GM18870 (cell line): ENCODE data around the gene CLSTN2.

Experiments used
- ATAC-seq: cut with Tn5 transposase; IDR thresholded peaks from one replicate; pipeline ENCODE4 v1.9.1; 2021; ENCODE audit warnings: moderate library complexity; ENCODE audit not compliant: unreplicated experiment

Gene CLSTN2

DNA sequence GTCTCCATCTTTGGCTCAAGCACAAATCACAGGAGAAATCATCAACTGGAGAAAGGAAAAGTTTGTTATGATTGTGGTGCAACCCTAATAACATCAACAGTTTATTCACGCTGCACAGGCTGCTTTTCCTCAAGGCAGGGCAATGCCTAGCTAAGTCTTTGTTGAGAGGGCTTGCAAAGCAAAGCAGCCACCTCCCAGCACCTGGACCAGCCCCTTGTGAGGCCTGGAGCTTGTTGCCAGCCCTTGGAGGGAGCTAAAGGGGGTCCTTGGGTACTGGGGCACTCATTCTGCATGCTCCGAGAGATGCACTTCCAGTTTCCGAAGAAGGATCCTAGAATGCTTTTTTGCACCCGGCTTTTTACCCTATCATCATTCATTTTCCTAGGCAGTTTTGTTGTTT, 288.2 kb downstream of the CLSTN2 start:
- no peak for ATAC-seq

DNA sequence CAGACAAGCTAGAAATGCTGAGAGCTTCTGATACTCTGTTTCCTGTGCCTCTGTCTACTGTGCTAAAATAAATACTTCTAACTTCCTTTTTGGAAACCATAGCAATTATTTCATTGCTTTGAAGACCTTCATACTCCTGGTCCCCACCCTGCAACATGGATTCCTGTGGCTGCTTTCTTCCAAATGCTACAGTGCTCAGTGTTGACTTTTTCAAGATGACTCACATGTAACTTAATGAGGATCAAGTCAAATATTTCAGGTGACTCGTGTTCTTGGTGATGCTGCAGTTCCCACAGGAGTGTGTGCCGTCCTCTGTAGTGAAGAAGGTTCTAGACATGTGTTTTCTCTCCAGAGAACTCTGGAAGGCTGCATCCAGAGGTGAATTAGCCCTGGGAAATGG, 288.6 kb downstream of the CLSTN2 start:
- no peak for ATAC-seq

DNA sequence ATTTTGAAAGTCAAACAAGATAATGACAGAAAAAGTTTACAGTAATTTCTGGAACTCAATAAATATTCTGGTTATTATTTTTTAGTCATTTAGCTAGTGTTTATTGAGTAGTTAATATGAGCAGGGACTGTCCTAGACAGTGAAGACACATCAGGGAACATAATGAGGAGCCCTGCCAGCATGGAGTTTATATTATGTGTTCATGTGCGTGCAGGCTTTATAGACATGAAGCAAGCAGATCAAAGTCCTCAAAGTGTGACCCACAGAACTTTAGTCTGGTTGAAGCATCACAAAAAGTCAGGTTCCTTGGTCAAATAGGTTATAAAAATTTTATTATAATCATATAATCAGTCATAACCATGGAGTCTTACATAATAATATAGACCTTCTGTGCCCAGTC, 289.3 kb downstream of the CLSTN2 start:
- ATAC-seq: no peak

DNA sequence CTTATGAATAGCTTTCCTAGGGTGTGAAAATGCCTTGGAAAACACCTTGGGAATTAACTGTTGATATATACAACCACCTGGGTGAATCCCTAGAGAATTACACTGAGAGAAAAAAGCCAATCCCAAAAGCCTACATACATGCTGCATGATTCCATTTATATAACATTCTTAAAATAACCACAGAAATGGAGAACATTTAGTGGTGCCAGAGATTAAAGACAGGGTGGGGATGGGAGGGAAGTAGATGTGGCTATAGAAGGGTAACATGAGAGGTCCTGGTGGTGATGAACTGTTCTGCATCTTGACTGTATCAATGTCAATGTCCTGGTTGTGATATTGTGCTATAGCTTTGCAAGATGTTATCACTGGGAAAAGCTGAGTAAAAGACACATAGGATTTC, 291.0 kb downstream of the CLSTN2 start:
- ATAC-seq: no peak

DNA sequence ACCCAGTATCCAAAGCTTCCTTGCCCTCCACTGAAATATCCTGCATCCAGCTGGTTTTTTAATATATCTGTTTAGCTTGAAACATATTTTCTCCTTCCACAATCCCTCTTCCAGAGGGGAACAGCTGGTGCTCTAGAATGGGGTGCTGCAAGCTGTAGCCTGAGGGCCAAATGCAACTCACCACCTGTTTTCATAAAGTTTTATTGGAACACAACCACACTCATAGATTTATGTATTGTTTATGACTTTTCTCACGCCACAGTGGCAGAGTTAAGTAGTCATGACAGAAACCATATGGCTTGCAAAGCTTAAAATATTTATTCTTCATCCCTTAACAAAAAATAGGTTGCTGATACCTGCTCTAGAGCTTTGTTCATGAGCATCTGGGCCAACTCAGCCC, 298.7 kb downstream of the CLSTN2 start:
- no peak for ATAC-seq

DNA sequence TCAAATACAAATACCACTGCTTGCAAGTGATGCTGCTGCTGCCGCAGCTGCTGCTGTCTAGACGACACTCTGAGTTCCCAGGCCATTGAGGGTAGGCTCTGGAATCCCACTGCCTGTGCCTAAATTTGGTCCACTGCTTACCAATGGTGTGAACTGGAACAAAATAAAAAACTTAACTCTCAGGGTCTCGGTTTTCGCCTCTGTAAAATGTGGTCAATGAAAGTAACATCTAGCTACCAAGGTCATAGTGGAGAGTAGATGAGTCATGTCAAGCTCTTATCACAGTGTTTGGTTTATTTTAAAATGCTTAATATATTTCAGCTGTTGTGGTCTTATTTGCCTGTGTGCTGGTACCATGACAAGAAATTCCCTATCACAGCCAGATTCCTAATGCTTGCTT, 299.3 kb downstream of the CLSTN2 start:
- no peak for ATAC-seq

DNA sequence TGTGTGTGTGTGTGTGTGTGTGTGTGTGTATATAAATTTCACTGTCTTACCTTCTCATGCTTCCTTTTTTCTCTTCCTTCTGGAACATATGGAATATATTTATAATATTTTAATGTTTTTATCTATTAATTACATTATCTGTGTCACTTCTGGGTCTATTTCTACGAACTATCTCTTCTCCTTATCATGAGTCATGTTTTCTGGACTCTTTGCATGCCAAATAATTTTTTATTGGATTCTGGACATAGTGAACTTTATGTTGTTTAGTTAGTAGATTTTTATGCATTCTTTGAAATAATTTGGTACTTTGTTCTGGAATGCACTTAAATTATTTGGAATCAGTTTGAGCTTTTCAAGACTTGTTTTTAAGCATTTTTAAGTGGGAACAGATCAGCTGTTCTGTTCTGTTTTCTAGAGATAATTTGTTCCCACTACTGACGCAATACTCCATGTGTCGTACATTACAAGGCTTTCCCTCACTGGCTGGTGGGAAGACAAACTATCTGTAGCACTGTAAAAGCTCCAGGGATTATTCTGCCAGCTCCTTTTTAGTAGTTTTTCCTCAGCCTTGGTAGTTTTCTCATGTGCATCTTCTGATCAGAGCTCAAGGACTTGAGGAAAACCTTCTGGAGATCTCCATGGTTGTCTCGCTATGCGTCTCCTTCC, 302.0 kb downstream of the CLSTN2 start:
- ATAC-seq: no peak

DNA sequence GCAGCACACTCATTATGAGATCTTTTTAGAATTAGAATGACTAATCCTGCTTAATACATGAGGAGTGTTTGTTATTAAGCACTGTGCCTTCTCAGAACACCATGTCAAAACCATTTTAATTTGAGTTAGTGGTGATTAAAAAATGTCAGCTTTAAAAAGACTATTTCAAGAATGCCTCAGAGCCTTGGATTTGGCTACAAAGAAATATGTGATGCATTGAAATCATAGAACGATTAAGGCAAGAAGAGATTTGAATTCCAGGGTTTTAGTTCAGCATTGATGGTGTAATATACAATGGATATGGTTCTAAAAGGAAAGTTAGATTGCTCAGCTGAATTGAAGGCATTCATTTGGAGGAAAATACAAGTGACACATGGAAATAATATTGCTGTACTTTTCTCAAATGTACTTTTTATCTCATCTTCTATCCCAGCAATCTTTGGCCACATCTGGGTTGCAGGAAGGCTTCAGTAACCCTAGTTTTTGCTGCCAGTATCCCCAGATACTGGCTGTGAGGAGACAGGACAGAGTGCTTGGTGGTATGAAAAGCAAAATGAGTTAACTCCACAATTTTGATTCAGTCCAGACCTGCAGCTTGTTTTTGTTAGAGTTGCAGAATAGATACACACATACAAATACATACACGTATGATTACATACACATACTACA, 303.8 kb downstream of the CLSTN2 start:
- no peak for ATAC-seq

DNA sequence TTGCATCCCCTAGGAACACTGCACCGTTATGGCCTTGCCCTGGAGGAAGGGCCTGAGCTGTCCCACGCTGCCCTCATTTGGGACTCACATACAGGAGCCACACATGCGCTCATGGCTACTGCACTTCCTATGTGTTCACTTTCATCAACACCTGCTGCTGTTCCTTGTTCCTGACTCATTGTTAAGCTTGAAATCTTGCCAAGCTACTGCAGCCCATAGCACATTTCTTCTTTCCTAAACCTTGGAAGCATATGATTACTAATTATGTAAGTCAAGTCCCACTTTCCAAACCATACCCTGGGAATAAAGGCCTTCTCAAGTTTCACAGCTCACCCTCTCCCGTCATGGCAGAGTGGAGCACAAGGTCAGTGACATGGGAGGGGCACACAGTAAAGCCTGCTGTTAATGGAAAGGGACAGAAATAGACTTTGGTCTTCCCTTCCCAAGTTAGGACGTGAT, 307.9 kb downstream of the CLSTN2 start:
- no peak for ATAC-seq

DNA sequence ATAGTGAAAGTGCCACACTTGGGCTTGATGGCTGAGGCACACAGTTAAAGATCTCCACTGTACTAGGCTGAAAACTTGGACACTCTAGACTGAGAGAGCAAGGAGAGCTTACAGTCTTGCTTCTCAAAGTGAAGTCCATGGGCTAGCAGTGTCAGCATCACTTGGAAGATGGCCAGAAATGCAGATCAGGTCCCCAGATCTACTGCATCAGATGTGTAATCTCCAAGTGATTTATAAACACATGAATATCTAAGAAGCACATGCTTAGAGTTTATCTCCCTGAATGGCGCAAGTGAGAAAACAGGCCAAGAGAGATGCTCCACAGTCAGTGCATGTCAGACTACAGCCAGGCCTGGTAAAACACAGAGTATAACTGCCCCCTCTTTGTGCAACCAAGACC, 308.6 kb downstream of the CLSTN2 start:
- no peak for ATAC-seq

DNA sequence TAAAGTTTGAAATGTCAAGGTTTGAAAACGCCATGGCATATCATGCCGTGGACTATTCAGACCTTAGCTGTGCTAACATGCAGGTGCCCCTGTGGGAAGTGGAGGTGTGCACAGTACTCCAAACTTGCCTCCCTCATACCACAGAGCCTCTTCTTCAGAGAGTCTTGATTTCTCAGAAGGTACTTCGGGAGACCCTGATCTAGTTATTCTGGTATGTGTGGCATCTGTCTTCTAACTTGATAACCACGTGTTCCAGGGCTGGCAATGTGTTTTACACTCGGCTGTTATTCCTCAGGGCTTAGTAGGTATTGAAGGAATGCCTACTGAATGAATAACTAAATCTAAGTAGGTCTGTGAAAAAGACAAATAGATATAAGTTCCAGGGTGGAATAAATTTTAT, 309.9 kb downstream of the CLSTN2 start:
- ATAC-seq: no peak

DNA sequence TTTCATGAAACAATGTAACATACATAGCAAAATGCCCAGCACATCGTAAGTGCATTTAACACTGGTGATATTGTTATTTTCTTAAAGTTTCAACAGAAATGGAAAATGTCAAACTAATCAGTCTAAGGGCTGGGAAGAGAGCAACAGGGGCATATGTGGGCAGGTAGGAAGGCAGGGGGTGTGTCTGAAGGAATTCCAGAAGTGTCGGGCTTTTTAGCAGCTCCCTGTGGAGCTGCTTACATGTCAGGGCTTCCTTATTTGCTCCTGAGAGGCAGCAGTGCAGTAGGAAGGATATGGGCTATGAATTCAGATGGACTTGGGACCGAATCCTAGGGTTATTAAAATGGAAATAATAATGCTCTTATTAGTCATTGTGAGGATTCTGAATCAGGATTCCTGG, 311.6 kb downstream of the CLSTN2 start:
- ATAC-seq: no peak

DNA sequence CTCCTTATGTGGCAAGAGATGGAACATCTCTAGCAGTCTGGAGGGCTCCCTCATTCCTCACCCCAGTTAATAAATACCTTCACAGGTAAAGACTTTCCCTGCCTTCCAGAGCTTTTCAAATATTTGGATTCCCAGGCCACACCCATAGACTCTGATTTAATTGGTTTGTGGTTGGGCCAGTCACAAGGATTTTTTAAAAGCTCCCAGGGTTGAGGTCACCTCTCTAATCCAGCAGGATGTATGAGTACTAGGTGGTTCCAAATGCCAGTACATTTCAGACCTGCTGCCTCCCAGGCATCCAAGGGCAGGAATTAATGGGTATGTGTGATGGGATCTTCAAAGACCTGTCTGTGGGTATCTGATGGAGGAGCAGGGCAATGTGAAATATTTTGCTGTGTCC, 312.8 kb downstream of the CLSTN2 start:
- ATAC-seq: no peak

DNA sequence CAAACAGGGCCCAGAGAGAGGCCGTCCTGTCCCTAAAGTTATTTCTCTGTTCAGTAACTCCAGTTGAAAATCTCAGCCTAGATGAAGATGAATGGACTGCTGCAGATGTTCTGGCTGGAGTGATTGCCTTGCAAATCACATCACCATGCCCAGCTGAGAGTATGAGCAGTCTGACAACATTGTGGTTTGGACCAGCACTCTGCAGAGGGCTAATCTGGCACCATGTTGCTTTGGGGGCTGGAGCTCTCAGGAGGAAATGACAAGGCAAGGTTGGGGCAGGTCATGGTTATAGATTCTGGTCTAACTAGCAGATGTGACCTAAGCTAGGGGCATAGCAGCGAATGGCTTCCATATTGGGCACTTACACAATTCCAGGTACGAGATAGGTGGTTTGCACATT, 314.2 kb downstream of the CLSTN2 start:
- ATAC-seq: no peak

DNA sequence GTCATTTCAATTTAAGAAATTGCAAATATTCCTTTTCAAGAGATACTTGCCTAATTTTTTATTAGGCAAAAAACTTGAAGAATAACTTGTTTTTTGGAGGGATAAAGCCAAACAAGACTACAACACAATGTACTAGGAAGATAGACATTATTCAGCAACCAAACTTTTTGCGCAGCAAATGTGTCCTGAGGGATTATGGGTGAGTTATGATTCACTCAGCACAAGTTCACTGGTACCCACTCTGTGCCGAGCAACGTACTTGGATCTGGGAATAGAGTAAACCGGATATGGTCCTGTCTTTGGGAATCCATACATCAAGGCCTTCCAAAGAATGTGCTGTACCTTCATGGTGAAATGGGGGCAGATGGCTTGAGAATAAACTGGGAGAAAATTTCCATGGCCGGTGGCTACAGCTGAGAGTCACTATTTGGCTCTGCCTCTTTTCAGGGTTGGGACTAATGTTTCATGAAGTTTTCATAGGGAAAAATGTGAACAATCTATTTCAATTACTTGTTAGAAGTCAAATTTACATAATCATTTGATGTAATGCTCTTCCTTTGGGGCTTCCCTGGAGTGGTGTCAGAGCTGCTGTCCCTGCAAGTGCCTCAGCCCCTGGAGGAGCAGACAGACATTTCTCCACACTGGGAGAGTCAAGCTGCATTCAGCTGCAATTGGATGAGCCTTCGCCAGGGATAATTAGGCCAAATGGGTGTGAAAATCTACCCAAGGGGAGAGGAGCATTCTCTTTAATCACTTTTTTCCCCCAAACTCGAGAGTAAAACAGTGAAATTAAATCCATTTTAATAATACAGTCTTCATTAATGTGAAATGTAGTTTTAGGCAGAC, 315.2 kb downstream of the CLSTN2 start:
- ATAC-seq: no peak

DNA sequence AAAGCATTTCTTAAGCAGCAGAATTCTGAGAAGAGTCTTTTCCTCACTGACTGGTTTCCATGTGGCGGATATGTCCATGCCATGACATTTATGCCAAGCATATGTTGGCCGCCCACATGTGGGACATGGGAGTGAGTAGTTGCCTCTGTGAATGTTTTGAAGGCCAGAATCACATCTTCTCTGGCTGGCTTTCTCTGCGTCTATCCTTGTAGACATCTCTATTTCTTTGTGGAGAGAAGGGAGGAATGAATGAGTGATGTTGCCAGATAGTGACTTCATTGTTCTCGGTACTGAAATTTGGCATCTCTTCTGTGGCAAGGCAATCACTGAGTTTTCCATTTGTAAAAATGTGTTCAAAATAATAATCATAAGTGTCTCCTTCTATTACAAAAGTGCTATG, 316.0 kb downstream of the CLSTN2 start:
- no peak for ATAC-seq

DNA sequence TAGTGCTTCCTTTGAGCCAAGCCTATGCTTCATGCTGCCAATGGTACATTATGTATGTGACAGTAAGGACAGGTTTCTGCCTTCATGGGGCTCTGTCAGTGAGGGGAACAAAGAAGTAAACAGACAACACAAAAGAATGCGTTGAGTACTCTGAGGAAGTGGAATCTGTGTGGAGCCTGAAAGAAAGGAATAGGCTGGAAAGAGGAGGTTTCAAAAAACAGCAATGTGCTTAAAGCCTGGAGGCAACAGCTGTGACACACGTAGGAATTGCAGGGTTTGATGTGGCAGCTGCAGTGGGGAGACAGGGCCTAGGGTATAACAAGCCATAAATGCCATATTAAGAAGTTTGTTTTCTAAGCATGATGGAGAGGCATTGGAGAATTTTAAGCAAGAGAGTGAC, 316.7 kb downstream of the CLSTN2 start:
- ATAC-seq: no peak

DNA sequence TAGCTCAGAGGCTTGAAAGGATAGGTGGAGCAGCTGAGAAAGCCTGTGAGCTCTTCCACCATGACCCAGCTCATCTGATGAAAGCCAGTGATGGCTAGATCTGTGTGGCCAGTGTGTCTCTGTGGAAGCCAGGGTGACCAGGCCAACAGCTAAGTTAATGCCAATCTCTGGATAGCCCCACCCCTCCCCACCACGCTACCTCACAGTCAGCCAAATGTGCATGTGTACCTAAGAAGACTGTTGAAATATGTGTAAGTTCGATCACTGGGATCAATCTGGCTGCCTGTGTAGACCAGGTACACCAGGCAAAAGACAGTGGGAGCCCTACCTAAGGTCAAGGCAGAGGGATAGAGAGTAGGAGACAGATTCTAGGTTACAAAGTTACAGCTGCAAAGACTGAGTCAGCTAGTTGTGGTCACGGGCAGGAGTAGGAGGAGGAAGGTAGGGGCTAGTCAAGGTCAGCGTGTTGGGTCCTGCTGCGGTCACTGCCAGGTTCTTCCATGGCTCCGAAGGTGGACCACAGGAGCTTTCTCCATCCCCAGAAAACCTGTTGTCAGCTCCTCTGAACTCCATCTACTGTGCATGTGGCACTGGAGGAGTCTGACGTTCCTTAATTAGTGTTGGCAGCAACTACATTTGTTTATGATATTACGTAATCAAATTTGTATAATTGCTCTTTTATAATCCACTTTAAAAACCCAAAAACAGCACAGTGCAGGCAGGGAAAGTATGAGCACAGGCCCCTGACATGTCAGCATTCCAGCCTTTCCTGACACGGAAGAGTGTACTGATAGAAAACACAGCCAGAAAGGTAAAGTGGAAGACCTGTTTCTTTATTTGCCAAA, 318.0 kb downstream of the CLSTN2 start:
- ATAC-seq: no peak

DNA sequence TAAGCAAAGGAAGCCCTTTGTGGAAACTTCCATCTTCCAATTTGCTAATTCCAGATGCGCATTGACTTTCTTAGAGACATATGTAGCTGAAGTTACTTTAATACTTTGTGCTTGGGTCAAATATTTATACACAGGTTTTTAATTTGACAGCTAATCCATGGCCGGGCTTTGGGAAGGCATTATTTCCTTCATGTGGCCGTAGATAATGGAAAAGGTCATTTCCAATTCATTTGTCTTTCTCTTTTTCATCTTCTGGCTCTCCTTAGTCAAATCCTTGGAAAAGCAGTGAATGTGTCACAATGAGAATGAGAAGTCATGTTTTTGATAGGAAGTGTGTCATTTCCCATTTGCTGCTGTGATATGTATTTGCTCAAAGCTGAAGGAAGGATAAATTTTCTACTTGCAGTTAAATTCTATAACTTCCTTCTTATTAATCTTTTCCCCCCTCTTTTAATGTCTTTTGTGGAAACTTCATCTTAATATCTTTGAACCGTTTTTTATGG, 323.3 kb downstream of the CLSTN2 start:
- ATAC-seq: no peak

DNA sequence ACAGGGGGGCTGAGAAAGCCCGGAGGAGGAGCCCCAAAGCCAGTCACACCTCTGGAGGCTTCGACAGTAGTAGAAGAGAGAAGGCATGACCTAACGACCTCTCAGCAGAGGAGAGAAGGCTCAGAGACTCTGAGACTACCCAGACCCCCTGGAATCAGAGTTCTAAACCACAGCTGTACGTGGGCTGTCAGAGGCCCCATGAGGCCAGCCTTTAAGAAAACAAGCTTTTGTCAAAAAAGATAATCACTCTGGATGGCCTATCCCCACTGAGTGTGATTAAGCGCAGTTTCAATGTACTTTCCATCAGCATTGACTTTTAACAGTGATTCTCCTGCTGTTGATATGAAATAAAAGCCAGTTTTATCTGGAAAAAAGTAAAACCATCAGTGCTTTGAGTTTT, 330.3 kb downstream of the CLSTN2 start:
- ATAC-seq: no peak

DNA sequence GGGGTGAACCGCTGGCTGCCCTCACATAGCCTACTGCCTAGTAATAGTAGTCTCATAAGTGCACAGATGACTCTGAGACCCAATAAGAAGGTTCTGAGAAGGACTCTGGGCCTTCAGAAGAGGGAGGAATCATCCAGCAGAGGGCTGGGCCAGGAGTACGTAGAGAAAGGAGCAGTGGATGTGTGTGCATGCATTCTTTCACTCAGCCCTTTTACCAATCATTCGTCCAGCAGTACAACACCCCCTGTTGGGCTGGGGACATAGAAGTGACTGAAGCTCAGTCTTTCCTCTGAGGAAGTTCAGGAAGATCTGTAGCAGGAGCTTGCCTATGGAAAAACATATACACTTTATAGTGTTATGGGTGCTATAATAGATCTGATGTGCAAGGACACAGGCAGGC, 333.1 kb downstream of the CLSTN2 start:
- ATAC-seq: no peak
